Activated naive CD4-positive, alpha-beta T cell (primary cell): ENCODE results near the gene TBX10.
A peak's percentile ranks its signal among the peaks of the same experiment; 100 is the strongest.
"Not testable (repeated sequence)": the region's sequence is repeated elsewhere in the genome, so short reads cannot be mapped to it uniquely, and the experiment has no call there.

Experiments
- DNase-seq, 4 experiments: peaks; one replicate each; lab custom pipeline; 2025; lab: John Stamatoyannopoulos, UW

Gene TBX10

DNA sequence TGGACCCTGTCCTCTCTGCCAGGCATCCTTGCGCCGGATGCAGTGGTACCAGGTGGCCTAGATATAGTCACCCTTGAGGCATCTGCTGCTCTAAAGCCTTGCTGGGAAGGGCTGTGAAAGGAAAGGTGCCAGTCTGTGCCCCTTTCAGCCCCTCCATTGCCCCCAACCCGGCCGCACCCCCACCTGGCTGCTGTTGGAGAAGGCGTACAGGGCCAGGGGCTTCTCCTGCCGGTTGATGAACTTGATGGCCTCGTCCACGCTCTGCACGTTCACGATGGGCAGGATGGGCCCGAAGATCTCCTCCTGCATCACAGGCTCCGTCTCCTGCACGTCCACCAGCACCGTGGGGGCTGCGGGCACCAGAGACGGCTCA is 24.6 kb upstream of the TBX10 start:
- DNase-seq, result no peak

DNA sequence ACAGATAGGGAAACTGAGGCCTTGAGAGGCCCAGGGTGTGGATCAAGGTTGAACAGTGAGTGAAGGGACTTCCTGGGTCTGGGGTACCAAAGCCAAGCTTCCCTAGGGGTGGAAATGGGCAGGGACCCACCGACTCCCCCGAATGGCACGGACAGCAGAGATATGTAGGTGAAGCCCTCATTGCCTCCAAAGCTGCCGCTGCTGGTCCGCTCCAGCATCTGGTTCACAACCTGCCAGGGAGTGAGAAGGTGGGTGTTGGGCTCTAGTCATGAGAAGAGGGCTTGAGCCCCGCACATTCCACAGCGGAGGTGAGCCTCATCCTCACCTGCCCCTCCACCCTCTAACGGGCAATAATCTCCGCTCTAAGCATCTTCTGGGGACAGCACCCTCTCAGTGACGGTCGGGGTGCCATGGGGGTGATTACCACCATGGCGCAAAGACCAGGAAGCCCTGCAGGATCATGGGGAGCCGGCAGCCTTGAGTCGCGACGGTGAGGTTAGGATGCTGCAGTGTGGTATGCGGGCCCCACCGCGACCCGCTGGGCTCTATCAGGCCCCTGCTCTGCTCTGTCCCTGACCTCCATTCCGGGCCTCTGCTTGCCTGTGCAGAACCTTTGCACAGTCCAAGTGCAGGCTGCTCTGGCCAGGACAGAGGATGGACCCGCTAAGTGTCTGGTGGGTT is 24.1 kb upstream of the TBX10 start:
- no peak for DNase-seq

DNA sequence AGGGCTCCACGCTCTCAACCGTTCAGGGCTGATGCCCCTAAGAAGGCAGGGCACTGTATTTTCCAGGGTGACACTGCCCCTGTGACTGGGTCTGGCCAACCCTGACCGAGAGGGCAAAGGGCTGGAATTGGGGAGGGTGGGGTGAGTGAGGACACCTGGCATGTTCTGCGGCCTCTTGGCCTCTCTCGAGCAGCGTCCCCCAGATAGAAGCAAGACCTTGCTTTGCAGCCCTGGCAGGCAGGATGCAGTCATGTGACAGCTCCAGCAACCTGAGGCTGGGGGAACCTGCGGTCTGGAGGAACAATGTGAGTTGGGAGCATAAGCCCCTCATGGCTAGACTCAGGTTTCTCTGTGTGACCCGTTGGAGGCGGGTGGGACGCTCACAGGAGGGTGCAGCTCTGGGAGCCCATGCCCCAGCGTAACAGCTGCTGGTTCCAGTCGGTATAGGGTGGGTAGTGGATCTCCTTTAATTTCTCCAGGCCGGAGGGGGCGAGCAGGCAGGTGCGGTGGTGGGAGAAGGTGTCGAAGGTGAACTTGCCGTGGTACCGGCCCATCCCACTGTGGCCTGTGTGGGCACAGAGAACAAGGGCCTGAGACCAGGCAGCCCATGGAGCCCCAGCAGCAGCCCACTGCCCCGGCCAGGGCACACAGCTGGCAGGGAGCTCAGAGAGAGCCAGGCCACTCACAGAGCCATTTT is 23.4 kb upstream of the TBX10 start:
- DNase-seq, result no peak

DNA sequence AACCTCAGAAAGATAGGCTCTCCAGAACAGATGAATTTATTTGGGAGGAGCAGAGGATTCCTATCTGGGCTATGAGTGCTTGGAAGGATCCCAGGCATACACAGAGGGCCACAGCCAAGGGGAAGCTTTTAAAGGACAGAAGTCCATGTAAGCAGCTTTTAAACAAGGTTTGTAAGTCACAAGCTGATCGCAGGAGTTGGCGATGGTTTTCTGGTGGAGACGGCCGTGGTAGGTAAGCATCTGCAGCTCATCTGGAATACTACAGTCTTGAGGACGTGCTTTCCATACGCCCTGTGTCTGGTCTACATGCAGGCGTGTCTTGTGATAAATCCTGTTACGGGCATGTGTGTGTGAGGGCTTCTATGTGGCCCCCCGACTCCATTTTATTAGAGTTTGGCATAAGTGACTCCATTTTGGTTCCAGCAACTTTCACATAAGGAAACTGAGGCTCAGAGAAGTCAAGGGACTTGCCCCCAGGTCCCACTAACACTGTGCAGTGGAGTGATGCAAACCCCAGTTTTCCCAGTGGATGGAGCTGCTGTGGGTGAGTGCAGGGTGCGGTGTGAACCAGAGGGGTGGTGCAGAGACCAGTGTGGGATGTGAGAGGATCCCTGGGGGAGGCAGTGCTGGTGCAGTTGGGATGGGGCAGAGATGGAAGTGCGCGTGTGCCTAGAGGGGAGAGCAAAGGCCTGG is 22.7 kb upstream of the TBX10 start:
- DNase-seq, result no peak

DNA sequence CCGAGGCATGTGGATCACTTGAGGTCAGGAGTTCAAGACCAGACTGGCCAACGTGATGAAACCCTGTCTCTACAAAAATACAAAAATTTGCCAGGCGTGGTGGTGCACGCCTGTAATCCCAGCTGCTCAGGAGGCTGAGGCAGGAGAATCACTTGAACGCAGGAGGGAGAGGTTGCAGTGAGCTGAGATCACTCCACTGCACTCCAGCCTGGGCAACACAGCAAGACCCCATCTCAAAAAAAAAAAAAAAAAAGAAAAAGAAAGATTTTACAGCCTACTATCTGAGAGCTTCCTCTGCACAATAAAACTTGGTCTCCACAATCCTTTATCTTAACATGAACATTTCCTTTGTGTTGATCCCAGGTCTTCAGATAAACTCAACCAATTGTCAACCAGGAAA is 21.2 kb upstream of the TBX10 start:
- not testable (repeated sequence) for DNase-seq

GRCh38 chr11:67659651-67660165 is 20.1 kb upstream of the TBX10 start:
- not testable (repeated sequence) for DNase-seq

DNA sequence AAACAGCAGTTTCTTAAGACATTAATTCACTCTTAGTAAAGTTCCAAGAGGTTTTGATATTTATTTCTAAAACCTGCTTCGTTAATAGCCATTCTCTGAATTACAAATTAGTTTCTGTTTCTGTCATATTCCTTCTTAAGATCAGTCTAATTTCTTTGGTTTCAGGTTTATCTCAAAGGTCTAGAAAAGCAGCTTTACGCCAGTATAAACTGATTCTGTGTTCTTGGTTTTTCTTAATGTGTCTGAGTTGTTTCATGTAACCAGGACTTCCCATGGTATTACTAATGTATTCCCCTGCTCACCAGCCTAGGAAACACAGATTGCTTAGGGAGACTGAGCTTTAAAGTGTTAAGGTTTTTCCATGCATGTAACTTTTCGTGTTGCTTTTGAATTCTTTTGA is 17.7 kb upstream of the TBX10 start:
- DNase-seq, result no peak

DNA sequence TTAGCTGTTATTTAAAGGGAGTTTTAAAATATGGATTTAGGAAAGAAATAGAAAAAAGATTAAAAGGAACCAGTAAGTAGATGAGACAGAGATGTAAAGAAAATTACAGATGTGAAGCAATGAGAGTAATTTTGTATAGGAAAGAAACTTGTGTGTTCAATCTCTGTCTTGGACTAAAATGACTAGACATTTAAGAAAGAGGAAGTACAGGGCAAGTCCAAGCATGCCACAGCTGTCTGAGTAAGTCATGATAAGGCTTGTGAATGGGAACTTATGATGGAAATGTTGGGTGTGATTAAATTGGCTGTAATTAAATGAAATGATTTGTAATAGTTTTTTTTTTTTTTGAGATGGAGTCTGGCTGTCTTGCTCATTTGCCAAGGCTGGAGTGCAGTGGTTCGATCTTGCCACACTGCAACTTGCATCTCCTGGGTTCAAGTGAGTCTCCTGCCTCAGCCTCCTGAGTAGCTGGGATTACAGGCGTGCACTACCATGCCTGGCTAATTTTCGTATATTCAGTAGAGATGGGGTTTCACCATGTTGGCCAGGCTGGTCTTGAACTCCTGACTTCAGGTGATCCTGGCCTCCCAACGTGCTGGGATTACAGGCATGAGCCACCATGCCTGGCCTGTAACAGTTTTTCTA is 16.8 kb upstream of the TBX10 start:
- no peak for DNase-seq

- DNase-seq, result no peak
Measured at GRCh38 chr11:67654225-67654624, 14.7 kb upstream of the TBX10 start.

DNA sequence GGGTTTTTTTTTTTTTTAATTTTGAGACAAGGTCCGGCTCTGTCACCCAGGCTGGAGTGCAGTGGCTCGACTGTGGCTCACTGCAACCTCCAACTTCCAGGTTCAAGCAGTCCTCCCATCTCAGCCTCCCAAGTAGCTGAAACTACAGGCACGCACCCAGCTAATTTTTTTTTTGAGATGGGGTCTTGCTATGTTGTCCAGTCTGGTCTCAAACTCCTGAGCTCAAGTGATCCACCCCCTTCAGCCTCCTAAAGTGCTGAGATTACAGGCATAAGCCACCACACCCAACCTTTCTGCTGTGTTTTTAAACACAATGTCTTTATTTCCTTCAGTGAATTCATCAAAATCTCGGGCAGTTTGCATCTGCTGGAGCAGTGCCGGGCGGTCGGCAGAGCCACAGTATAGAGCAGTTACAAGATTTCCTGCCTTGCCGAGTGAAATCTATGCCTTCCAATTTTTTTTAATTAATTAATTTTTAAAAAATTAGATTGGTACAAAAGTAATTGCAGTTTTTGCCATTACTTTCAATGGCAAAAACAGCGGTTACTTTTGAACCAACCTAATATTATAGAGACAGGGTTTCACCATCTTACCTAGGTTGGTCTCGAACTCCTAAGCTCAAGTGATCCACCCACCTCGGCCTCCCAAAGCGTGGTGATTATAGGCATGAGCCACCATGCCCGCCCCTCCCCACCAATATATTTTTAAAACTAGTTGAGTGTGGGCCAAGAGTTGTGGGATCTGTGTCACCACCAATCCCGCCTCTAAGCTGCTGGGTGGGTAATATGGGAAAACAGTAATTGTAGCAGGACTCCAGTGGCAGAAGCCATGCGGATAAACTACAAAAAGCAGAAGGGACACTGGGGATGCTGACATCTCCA is 13.6 kb upstream of the TBX10 start:
- DNase-seq, result no peak

DNA sequence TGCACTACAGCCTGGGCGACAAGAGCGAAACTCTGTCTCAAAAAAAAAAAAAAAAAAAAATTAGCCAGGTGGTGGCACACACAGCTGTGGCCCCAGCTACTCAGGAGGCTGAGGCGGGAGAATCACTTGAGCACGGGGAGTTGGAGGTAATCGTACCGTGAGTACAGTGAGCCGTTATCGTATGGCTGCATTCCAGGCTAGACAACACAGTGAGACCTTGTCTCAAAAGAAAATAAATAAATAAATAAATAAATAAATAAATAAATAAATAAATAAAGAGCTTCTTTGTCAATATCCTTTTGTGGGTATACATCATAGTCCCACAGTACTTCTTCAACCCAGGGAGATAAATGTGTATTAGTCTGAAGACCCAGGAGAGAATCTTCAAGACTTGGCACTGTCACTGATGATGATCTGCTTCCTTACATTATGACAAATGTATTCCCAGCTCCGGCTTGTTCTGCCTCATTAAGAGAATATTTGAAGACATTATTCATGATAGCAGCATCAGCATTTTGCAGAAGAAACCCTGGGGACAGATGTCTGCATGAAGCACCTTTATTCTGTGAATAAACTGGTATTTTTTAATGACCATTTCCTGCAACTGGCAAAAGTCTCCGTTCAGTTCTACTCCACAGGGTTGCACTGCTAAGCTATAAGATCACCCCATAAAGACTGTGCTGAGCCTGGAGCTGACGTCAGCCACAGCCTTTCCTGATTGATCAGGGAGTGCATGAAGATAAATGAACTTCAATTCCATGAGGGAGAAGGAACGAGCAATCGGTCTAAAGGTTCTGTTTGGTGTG is 12.6 kb upstream of the TBX10 start:
- no peak for DNase-seq

GRCh38 chr11:67649634-67650510 is 10.3 kb upstream of the TBX10 start:
- DNase-seq, result no peak

DNA sequence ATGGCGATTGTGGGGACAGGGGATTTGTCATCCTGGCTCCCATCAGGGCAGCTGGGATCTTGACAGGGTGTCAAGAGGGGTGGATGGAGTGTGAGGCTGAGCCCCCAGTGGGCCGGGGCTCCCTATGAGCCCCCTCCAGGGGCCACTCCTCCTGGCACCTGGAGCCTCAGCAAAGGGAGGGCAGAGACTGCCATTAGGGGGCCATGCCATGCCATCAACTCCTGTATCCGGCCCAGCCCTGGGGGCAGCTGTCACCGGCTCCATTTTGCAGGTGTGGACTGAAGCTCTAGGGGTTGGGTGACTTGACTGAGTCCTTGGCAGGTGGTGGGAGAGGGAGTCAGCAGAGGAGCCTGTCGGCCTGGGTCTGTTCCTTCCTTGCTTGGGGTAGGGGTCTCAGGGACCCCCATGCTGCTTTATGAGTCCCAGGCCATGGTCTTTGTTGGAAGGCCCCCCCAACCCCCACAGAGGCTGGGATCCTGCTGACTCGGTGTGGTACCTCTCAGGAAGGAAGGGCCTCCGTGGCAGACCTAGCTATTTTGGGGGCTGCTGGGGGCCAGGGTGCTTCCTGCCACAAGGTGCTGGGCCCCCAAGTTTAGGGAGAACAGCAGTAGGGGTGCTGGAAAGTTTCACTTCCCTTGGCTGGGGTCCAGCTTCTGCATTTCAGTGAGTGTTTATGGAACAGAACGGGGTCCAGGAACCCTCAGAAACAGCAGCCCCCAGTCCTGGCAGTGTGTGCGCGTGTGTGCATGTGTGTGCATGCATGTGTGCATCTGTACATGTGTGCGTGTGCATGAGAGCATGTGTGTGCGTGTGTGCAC is 9.4 kb upstream of the TBX10 start:
- DNase-seq, result no peak

DNA sequence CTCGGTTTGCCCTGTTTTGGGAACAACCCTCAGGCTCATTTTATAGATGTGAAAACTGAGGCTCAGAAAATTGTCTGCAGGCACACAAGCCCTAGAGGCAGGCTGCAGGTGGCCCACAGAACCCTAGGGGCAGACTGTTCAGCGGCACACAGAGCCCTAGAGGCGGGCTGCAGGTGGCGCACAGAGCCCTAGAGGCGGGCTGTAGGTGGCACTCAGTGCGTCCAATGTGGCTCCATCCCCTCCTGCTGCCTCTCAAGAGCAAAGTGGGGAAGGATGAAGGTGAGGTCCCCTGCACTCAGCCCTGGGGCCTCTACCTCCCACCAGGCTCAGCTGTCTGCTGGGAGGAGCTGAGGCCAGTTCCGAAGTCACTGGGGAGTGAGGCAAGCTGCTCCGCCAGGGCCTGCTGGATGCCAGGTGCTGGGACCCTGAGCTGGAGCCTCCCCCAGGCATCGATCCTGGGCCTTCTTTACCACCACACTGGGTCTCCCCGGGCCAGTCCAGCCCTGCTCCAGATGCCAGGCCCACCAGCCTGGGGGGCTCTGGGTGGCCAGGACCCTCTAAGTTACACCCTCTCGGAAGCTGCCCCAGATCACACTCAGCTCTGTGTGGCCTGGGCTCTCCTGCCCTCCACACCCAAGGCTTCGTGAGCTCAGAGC is 8.7 kb upstream of the TBX10 start:
- DNase-seq, result peak in 2 of 4 experiments; percentile 10 to 41

DNA sequence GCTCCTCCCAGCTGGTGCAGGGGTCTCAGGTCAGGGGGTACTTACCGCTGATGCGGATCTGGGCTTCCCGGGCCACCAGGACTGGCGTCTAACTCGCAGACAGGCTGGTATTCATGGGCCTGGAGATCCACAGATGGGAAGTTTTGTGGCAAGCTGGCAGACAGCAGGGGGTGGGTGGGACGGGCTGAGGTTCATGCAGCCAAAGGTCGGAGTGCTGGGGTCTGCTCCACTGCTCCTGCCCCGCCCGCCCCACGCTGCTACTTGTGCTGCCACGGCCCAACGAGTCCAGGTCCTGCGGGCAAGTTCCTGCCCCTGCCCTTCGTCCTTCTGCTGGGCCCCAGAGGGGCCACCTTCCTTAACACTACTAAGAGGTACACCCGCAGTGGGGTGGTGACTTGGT is 7.9 kb upstream of the TBX10 start:
- no peak for DNase-seq

DNA sequence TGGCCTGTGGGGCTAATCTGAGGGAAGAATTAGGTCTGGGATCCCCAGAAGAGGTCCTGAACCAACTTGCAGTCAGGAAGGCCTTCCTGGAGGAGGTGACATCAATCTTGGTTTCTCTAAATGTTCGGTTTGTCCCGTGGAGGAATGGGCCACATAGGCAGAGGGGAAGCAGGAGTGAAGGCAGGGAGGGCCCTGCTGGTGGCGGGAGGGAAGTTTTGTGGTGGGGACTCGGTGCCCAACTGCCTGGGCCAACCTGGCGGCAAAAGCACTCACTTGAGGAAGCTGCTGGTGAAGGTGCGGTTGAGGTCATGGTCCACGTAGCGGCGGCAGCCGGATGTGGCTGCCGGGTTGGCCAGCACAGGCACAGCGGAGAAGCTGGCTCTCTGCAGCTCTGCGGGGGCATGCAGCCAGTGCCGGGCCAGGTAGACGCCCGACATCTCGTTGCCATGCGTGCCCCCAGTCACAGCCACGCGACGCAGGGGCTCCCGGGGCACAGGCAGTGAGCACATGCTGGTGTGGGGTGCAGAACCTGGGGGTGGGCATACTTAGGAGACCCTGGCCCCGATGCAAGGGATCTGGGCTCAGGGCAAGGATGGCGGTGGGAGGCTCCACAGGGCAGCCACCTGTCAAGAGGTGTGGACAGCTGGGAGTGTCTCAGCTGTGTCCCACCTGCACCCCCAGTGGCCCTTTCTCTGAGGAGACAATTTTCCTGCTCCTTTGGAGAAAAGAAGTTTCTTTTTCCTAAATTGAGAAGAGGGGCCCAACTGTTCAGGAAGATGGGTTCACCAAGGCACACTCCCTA is 7.2 kb upstream of the TBX10 start:
- DNase-seq, result peak in 1 of 4 experiments; percentile 12
